ENCODE results near the gene KATNAL1.
"Not testable (repeated sequence)": the region's sequence is repeated elsewhere in the genome, so short reads cannot be mapped to it uniquely, and the experiment has no call there.

KATNAL1 gene

DNA sequence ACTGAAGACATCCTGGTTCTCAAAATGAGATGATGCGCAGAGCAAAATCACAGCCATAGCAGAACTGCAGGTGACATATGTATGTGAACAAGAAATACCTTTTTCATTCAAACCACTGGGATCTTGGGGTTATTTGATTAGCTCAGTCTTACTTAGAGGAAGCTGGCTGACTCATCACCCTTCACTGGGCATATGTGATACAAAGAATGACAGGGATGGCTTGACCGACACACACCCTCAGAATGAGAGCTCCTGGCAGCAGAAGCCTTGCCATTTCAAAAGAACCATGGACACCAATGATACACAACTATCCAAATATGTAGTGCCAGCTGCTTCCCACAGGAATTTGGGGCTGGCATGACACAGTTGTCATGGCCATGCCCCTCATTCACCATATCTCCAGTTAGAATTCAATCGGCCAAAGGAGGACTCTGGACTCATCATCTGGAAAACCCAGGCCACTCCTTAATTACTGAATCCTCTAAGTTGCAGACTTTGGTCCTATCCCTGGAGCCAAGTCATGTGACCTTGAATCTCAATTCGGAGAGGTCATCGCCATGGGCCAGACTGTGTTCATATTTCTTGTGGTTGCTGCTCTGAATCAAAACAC lies 115.8 kb downstream of the KATNAL1 start:
- H3K4me1 Mint-ChIP-seq: no peaks in the 10 kb centered on the region
- no peaks in the 10 kb centered on the region for H3K9me3 Mint-ChIP-seq
- no peak overlapping the region for H3K4me3 Mint-ChIP-seq
- no peak for DNase-seq
- no peak for ATAC-seq
- H3K27me3 Mint-ChIP-seq: no peaks in the 10 kb centered on the region
- no peaks in the 10 kb centered on the region for H3K36me3 Mint-ChIP-seq (ENCODE audit: low read depth)
- H3K27ac Mint-ChIP-seq: no peak overlapping the region

DNA sequence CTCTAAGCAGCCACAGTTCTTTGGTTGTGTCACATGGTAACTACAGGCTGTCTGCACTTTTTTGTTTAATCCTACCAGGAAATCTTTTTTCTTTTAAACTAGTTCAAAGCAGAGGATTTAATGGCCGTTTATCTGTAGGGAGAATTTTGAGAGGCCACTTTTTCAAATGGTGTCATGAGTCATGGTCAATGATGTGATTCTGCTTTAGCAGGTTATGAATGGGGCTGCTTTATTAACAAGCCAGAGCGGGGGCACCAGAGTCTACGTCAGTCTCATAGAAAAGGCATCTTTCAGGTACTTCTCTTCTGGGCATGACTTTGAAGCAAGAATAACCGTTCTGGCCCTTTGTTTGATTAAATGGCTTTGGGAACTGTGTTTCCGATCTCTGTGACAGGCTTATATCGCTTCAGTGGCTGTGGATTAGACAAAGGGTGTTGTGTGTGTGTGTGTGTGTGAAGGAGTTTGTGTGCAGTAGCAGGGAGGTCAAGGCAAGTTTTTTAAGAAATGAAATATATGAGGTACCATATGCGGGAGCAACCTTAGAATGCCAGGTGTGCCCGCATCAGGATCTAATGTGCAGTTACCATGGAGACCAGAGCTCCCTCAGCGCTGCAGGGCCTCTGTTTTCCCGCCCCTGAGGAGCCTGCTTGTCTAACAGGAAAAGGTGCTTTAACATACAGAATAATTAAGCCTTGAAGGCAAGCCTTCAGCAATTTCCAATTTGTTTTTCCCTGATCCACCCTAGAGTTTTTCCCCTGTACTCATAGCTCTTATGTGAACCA lies 120.5 kb downstream of the KATNAL1 start:
- no peaks in the 10 kb centered on the region for H3K4me1 Mint-ChIP-seq
- ATAC-seq: no peak
- no peak overlapping the region for H3K27ac Mint-ChIP-seq
- H3K4me3 Mint-ChIP-seq: no peak overlapping the region
- peaks cover 4% of the 10 kb centered on the region for H3K9me3 Mint-ChIP-seq
- no peak for DNase-seq
- H3K36me3 Mint-ChIP-seq (ENCODE audit: low read depth): no peaks in the 10 kb centered on the region
- no peaks in the 10 kb centered on the region for H3K27me3 Mint-ChIP-seq

DNA sequence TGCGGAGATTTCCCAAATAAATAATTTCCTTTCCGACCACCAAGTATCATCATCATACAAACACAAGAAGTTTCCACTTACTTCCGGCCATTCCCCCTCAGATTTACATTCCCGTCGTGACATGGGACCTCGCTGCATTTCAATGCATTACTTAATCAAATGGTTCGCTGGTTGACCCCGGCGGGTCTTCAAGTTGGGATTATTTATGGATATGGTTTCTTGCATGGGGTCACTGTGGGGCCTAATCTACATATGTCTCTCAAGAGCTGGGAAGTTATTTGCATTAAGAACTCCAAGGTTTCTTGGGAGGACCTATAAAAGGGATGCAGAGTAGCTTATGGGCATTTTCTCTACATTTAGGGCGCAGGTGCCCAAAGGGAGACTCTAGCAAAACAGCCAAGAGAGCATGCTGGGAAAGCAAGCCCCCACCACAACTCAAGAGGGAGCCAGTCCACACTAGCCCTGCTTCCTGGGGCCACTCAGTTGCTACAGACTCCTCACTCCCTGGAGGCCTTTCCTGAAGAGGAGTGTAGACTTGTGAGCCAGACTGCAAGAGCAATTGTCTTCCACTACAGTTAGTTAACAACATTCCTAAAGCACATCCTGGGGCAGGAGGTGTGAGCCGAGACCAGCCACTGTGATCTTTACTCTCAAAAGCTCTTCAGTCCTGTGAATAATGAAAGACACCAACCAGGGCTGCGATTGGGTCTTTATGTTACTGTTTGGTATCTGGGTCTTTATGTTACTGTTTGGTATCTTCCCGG lies 125.3 kb downstream of the KATNAL1 start:
- ATAC-seq: no peak

DNA sequence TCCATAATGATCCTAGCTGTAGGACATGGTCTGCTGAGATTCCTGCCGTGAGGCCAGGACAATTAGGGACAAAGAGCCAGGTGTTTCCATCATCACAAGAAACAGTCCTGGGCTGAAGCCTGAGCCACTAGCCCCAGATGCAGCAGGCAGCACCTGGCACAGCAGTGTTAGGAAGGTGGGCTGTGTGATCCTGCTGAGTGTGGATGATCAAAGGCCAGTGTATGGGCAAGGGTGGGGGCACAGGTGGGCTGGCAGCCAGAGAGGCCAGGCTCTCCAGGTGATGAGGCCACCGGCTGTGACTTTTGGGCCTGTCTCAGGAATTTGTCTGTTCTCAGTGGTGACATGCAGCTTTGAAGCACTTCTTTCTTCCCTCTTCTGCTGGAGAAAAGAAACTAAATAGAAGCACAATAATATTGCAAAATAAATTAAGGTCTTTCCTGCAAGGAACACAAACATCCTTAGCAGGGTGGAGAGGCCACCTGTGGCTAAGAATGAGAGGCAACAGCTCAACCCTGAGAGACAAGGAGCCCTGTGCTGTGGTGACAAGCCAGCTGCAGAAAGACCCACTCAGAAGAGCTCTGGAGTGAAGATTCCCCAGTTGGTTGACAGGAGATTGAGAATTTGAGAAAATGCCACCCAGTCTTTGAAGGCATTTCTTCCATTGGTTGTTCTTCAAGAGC lies 127.6 kb downstream of the KATNAL1 start:
- Mint-ChIP-seq H3K9me3 (no peaks in the 10 kb centered on the region), H3K36me3 (ENCODE audit: low read depth) (no peaks in the 10 kb centered on the region), H3K4me3 (no peak overlapping the region), H3K27ac (no peak overlapping the region), H3K4me1 (no peaks in the 10 kb centered on the region), H3K27me3 (no peaks in the 10 kb centered on the region)
- DNase-seq: no peak
- no peak for ATAC-seq

More for the DNA sequence above, 125.3 kb downstream of the KATNAL1 start:
- no peaks in the 10 kb centered on the region for H3K4me1 Mint-ChIP-seq
- H3K27ac Mint-ChIP-seq: no peak overlapping the region
- H3K36me3 Mint-ChIP-seq (ENCODE audit: low read depth): no peaks in the 10 kb centered on the region
- H3K9me3 Mint-ChIP-seq: peaks cover 4% of the 10 kb centered on the region
- H3K27me3 Mint-ChIP-seq: no peaks in the 10 kb centered on the region
- no peak for DNase-seq
- no peak overlapping the region for H3K4me3 Mint-ChIP-seq

DNA sequence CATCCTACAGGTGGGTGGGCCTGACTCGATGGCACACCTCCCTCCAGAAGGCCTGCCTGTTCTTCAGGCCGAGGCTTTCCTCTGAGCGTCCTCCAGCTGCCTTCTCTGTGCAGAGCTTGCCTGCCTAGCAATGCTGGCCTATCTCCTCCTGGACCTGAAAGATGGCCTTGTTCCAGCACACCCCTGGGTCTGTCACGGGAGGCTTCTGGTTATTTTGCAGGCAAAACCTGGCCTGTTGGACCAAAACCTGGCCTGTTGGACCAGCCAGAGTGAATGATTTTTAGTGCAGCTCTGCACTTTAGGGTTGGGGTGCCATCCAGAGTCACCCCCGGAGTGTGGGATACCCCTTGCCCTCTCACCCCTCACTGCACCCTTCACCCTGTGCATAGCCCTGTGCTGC lies 128.4 kb downstream of the KATNAL1 start:
- Mint-ChIP-seq H3K4me3 (no peak overlapping the region), H3K9me3 (no peaks in the 10 kb centered on the region), H3K27ac (no peak overlapping the region), H3K27me3 (no peaks in the 10 kb centered on the region), H3K36me3 (ENCODE audit: low read depth) (no peaks in the 10 kb centered on the region), H3K4me1 (no peaks in the 10 kb centered on the region)
- DNase-seq (no peak), ATAC-seq (no peak)

DNA sequence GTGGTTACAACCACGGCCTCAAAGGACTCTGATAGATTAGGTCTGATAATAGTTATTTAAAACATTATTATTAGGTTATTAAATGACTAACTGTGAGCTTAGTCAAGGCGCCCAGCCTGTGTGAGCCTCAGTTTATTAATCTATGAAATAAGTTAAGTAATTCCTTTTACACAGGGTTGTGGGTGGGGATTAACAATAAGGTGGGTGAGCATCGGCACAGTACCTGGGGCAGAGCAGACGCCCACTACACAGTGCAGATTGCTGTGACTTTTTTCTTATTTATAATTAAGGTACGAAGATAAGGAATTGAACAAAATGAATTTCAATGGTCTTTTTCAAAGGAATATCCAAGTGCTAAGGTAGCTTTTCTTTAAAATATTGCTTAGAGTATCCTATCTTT lies 132.2 kb downstream of the KATNAL1 start:
- Mint-ChIP-seq H3K27me3 (no peaks in the 10 kb centered on the region), H3K36me3 (ENCODE audit: low read depth) (no peaks in the 10 kb centered on the region), H3K27ac (no peak overlapping the region), H3K4me1 (peaks cover 14% of the 10 kb centered on the region), H3K4me3 (no peak overlapping the region), H3K9me3 (no peaks in the 10 kb centered on the region)
- DNase-seq: no peak
- ATAC-seq: no peak

DNA sequence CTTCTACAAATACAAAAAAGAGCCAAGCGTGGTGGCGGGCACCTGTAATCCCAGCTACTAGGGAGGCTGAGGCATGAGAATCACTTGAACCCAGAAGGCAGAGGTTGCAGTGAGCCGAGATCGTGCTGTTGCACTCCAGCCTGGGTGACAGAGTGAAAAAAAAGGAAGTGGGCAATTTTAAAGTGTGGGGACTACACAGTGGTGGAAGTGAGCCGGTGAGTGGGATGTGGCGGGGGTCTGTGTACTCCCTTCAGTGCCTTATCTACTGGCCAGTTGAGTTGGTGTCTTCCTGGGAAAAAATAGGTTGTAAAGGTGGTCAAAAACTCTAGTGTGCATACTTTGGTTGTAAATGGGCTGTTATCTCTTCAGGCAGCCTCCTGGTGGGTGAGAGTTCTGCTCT lies 133.1 kb downstream of the KATNAL1 start:
- not testable (repeated sequence) for H3K27ac Mint-ChIP-seq; ATAC-seq; DNase-seq; H3K36me3 Mint-ChIP-seq (ENCODE audit: low read depth); H3K9me3 Mint-ChIP-seq; H3K4me3 Mint-ChIP-seq; H3K27me3 Mint-ChIP-seq
- peaks cover 15% of the 10 kb centered on the region for H3K4me1 Mint-ChIP-seq

DNA sequence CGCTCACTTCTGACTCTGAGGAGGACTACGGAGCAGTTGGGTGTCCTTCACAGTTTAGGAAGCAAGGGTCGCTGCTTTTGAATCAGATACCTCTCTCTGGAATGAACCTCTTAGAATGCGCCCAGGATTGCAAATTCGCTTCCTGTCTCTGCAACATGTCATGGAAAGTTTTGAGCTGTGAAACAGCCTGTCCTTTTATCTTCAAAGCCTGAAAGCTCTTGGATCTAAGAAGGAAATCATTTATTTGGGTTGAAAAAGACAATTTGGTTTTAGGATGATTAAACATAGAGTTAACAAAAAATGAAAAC lies 134.1 kb downstream of the KATNAL1 start:
- no peak overlapping the region for H3K27ac Mint-ChIP-seq
- H3K4me1 Mint-ChIP-seq: peaks cover 15% of the 10 kb centered on the region
- no peaks in the 10 kb centered on the region for H3K27me3 Mint-ChIP-seq

DNA sequence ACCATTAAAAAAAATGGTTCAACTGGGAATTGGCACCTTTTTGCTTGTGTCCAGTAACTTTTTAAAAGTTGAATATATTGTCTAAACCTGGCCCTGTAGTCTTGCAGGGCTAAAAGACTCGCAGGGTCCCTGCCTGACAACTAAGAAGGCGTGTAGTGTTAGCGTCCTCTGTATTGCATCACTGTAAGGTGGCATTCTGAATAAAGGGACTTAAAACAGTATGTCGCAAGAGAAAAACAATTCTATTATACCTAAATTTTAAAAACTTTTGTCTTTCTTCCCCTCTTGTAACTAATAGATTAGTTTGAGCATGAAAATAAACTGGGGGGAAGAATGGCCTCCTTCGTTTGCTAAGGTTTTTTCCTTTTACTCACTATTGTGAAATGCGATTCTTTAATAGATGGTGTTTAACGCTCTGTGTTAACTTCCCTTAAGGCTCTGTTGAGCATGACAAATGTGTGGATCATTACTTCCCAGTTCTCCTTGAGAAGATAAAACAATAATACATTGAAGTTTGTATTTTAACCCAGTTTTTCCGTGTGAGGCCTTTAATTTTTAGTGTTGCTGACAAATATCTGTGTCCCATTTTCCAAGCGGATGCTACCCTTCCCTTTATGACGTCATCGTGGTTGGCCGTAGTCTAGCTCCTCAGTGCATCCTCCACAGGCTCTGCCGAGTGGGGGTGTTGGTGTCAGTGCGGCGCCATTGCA lies 134.6 kb downstream of the KATNAL1 start:
- Mint-ChIP-seq H3K4me3 (no peak overlapping the region), H3K9me3 (no peaks in the 10 kb centered on the region), H3K36me3 (ENCODE audit: low read depth) (no peaks in the 10 kb centered on the region), H3K4me1 (peaks cover 15% of the 10 kb centered on the region), H3K27me3 (no peaks in the 10 kb centered on the region), H3K27ac (no peak overlapping the region)
- ATAC-seq: no peak
- no peak for DNase-seq

More for the DNA sequence above, 134.1 kb downstream of the KATNAL1 start:
- H3K4me3 Mint-ChIP-seq: no peak overlapping the region
- no peaks in the 10 kb centered on the region for H3K36me3 Mint-ChIP-seq (ENCODE audit: low read depth)
- H3K9me3 Mint-ChIP-seq: no peaks in the 10 kb centered on the region
- DNase-seq (no peak), ATAC-seq (no peak)

DNA sequence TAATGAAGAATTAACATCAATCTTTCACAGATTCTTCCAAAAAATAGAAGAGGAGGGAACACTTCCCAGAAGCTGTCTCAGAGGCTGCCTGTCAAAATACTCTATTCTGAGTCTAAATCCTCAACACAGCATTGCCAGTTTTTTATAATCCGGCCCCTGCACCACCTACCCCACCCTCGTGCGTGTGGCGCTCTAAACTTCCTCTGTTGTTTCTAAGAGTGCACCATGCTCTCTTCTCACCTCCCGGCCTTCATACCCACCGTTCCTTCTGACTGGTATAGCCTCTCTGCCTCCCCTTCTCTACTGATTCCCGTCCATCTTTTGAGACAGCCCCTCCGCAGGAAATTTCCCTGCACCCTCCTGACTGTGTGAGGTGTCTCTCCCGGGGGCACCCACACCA lies 136.8 kb downstream of the KATNAL1 start:
- Mint-ChIP-seq H3K4me3 (no peak overlapping the region), H3K27ac (no peak overlapping the region), H3K36me3 (ENCODE audit: low read depth) (no peaks in the 10 kb centered on the region), H3K27me3 (no peaks in the 10 kb centered on the region), H3K4me1 (peaks cover 15% of the 10 kb centered on the region), H3K9me3 (no peaks in the 10 kb centered on the region)
- DNase-seq (no peak), ATAC-seq (no peak)

DNA sequence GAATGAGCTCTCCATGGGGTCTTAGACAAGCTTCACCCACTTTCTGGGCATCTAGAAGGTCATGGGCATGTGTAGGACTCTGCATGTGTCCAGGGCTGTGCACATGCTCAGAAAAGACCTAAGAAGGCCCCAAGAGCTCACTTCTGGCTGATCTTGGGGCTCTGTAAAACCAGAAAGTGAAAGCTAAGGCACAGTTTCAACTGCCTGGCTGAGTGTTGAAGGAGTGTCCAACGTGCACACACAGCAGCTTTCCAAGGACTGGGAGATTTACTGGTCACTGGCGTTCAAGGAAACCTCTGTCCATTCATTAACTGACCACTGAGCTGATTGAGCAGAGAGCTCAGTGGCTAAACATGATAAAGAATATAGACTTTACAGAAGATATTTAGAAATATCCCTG lies 137.9 kb downstream of the KATNAL1 start:
- DNase-seq (no peak), ATAC-seq (no peak)
- no peak overlapping the region for H3K27ac Mint-ChIP-seq
- H3K4me1 Mint-ChIP-seq: peaks cover 15% of the 10 kb centered on the region
- no peak overlapping the region for H3K4me3 Mint-ChIP-seq
- H3K36me3 Mint-ChIP-seq (ENCODE audit: low read depth): no peaks in the 10 kb centered on the region
- H3K9me3 Mint-ChIP-seq: no peaks in the 10 kb centered on the region
- no peaks in the 10 kb centered on the region for H3K27me3 Mint-ChIP-seq

DNA sequence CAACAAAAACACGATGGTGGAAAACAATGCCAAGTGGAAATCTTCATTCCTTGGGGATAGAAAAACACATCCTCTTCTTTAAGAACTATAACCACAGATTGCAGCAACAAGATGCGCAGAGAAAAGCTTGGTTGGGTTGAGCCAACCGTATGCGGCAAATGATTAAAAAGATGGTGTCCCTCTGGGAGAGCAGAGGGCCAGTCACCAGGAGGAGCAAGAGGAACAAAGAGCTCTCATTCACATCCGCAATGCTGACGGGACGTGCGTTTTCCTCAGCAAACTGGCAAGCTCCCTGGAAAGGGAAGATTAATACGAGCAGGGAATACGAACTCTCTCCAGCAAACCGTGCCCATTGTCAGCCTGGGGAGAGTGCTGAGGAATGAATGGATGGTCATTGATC lies 141.6 kb downstream of the KATNAL1 start:
- Mint-ChIP-seq H3K9me3 (peaks cover 5% of the 10 kb centered on the region), H3K4me1 (peaks cover 8% of the 10 kb centered on the region), H3K27ac (no peak overlapping the region), H3K36me3 (ENCODE audit: low read depth) (no peaks in the 10 kb centered on the region), H3K27me3 (no peaks in the 10 kb centered on the region), H3K4me3 (no peak overlapping the region)
- DNase-seq (no peak), ATAC-seq (no peak)

DNA sequence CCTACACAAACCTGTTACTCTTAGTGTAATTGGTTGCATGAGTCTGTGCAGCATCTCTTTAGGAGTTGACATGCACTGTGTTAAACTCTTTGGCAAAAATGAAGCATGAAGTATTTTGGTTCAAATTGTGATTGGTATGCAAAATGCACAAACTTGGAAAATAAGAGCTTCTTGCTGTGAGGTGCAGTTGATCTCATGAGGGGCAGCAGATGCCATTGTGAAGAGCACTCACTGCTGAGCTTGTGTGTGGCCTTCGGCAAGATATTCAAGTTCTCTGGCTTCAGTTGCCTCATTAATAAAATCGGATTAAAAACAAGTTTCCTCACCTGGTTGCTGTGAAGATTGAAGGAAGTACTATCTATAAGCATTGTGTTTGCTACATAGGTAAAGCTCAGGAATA lies 142.3 kb downstream of the KATNAL1 start:
- ATAC-seq (no peak), DNase-seq (no peak)
- no peaks in the 10 kb centered on the region for H3K27me3 Mint-ChIP-seq
- H3K36me3 Mint-ChIP-seq (ENCODE audit: low read depth): no peaks in the 10 kb centered on the region
- H3K9me3 Mint-ChIP-seq: peaks cover 5% of the 10 kb centered on the region
- no peak overlapping the region for H3K27ac Mint-ChIP-seq
- H3K4me1 Mint-ChIP-seq: peaks cover 6% of the 10 kb centered on the region
- H3K4me3 Mint-ChIP-seq: no peak overlapping the region

DNA sequence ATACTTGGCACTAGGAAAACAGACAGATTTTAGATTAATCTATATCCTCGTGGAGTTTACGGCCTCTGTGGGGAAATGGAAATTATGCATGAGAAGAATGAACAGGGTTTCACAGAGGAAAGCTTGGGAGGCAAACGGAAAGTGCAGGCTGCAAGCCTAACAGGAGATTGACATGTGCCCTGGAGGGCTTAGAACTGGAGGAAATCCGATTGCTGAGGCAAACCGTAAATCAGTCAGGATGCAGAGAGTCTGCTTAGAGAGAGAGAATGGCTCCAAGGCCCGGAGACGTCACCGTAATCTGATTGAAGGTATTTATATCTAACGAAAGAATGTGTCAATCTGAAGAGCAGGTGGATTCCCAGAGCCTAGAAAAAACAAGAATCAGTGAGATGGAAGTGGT lies 143.2 kb downstream of the KATNAL1 start:
- ATAC-seq (no peak), DNase-seq (no peak)
- Mint-ChIP-seq H3K27me3 (no peaks in the 10 kb centered on the region), H3K4me3 (no peak overlapping the region), H3K27ac (no peak overlapping the region), H3K36me3 (ENCODE audit: low read depth) (no peaks in the 10 kb centered on the region), H3K9me3 (peaks cover 5% of the 10 kb centered on the region), H3K4me1 (peaks cover 14% of the 10 kb centered on the region)
